Activated T-cell treated with anti-CD3 and anti-CD28 coated beads, Interleukin-2, amount 50 U/mL, for 72 hours (primary cell): ENCODE data around the gene GRIK5. TPM values are rescaled to one million over a fixed set of nuclear protein-coding genes. Genes with fewer than 3 reads are reported as not detected.

Experiments used
- total RNA-seq, 2 donors: library from RNA; stranded (reverse); gene quantifications; one replicate each; pipeline ENCODE4 v1.2.3, GENCODE V29; 2022

The GRIK5 gene
- total RNA-seq, 2 donors from 2014 or later = 1.1 to 3.8 TPM

Other genes starting within 250 kb of the GRIK5 start
- not detected for gene LYPD4, start 225.5 kb downstream of the GRIK5 start, total RNA-seq
- gene DMRTC2, start 225.2 kb downstream of the GRIK5 start, total RNA-seq = not detected
- 1,000 to 10,000 TPM; 4,101 to 4,133 TPM for gene RPS19, start 210.0 kb downstream of the GRIK5 start, total RNA-seq
- 10 to 100 TPM; 12.3 to 27.5 TPM for gene CD79A, start 192.9 kb downstream of the GRIK5 start, total RNA-seq
- gene ARHGEF1, start 187.0 kb downstream of the GRIK5 start, total RNA-seq = 100 to 1,000 TPM; 371 to 446 TPM
- gene ERFL, start 141.8 kb downstream of the GRIK5 start, total RNA-seq = 1 to 10 TPM; 3.3 to 4.1 TPM
- gene RABAC1, start 110.9 kb downstream of the GRIK5 start, total RNA-seq = 10 to 100 TPM; 64.5 to 81.0 TPM
- 1 to 10 TPM; 4.3 to 6.2 TPM for gene ATP1A3, start 76.0 kb downstream of the GRIK5 start, total RNA-seq
- gene ZNF574, start 6.0 kb upstream of the GRIK5 start, total RNA-seq = 10 to 100 TPM; 11.5 to 12.2 TPM
- gene POU2F2, start 62.2 kb upstream of the GRIK5 start, total RNA-seq = 10 to 100 TPM; 45.0 to 56.0 TPM
- gene DEDD2, start 147.5 kb upstream of the GRIK5 start, total RNA-seq = 10 to 100 TPM; 28.8 to 31.6 TPM
- gene ZNF526, start 150.1 kb upstream of the GRIK5 start, total RNA-seq = 10 to 100 TPM; 11.4 to 11.9 TPM
- gene GSK3A, start 172.4 kb upstream of the GRIK5 start, total RNA-seq = 10 to 100 TPM; 39.6 to 43.2 TPM
- gene ERF, start 184.9 kb upstream of the GRIK5 start, total RNA-seq = 10 to 100 TPM; 65.7 to 75.6 TPM
- gene CIC, start 199.0 kb upstream of the GRIK5 start, total RNA-seq = 10 to 100 TPM; 90.1 to 95.0 TPM
- gene PRR19, start 231.9 kb upstream of the GRIK5 start, total RNA-seq = under 1 TPM; 0.29 to 0.86 TPM
- gene PAFAH1B3, start 232.4 kb upstream of the GRIK5 start, total RNA-seq = 10 to 100 TPM; 36.7 to 37.6 TPM
- 1 to 10 TPM in 1 of 2 donors, under 1 TPM in 1; 0.67 to 1.6 TPM for gene TMEM145, start 243.1 kb upstream of the GRIK5 start, total RNA-seq